Measurements from ENCODE around the gene SPTB. TPM values are rescaled to one million over a fixed set of nuclear protein-coding genes. Genes with fewer than 3 reads are reported as not detected.

The SPTB gene
- total RNA-seq, 2 experiments from 2014 or later, result 0.17 to 0.19 TPM

GRCh38 chr14:64746298-64747250 is 133.1 kb downstream of the SPTB start:
- CTCF ChIA-PET, result interaction anchor here (0.7 kb wide), 1 partner anchor 21 kb away, joined by 3 read pairs; no protein-coding TSS in a partner anchor

DNA sequence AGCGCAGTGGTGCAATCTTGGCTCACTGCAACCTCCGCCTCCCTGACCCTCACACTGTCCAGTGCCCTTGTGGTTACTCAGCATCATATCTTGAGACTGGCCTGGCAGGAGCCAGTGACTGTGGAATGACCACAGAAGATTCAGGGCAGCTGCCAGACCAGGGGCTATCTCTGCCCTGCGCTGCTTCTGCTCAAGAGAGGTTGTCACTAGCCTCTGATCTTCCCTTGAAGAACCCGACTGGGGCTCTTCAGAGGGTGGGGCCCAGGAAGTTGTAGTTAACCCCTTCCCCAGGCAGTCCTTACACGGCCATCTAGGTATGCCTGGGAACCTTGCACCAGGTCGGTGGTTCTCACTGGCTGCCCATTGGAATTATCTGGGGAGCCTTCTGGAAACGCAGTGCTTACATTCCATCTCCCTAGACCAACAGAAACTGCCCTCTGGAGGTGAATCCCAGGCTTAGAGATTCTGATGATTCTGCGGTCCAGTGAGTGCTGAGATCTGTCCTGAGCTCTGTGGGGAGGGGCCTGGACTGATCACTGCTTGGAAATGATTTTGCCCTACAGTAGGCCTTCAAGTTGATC is 134.1 kb downstream of the SPTB start:
- ChIA-PET POLR2A (no interaction called here), CTCF (no interaction called here)

More at GRCh38 chr14:64746298-64747250, 133.1 kb downstream of the SPTB start:
- POLR2A ChIA-PET, result no interaction called here

GRCh38 chr14:64743061-64743460 is 136.6 kb downstream of the SPTB start:
- POLR2A ChIA-PET, result no interaction called here
- CTCF ChIA-PET, result no interaction called here

DNA sequence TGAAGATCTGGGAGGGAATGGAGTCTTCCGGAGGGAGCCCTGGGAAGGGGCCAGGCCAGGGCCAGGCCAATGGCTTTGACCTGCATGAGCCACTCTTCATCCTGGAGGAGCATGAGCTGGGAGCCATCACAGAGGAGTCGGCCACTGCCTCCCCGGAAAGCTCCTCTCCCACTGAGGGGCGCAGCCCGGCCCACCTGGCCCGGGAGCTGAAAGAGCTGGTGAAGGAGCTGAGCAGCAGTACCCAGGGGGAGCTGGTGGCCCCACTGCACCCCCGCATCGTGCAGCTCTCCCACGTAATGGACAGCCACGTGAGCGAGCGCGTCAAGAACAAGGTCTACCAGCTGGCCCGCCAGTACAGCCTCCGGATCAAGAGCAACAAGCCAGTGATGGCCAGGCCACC is 137.7 kb downstream of the SPTB start:
- POLR2A ChIA-PET, result no interaction called here
- CTCF ChIA-PET, result interaction anchor here (1.2 kb wide), 1 partner anchor 23 kb away, joined by 5 read pairs; no protein-coding TSS in a partner anchor

GRCh38 chr14:64741200-64741599 is 138.5 kb downstream of the SPTB start:
- CTCF ChIA-PET, result no interaction called here
- POLR2A ChIA-PET, result no interaction called here

GRCh38 chr14:64738281-64738804 is 141.4 kb downstream of the SPTB start:
- ChIA-PET CTCF (no interaction called here), POLR2A (no interaction called here)

GRCh38 chr14:64737391-64738280 is 142.1 kb downstream of the SPTB start:
- ChIA-PET POLR2A (no interaction called here), CTCF (interaction anchor here (1.0 kb wide), 1 partner anchor 20 kb away, joined by 3 read pairs; no protein-coding TSS in a partner anchor)

DNA sequence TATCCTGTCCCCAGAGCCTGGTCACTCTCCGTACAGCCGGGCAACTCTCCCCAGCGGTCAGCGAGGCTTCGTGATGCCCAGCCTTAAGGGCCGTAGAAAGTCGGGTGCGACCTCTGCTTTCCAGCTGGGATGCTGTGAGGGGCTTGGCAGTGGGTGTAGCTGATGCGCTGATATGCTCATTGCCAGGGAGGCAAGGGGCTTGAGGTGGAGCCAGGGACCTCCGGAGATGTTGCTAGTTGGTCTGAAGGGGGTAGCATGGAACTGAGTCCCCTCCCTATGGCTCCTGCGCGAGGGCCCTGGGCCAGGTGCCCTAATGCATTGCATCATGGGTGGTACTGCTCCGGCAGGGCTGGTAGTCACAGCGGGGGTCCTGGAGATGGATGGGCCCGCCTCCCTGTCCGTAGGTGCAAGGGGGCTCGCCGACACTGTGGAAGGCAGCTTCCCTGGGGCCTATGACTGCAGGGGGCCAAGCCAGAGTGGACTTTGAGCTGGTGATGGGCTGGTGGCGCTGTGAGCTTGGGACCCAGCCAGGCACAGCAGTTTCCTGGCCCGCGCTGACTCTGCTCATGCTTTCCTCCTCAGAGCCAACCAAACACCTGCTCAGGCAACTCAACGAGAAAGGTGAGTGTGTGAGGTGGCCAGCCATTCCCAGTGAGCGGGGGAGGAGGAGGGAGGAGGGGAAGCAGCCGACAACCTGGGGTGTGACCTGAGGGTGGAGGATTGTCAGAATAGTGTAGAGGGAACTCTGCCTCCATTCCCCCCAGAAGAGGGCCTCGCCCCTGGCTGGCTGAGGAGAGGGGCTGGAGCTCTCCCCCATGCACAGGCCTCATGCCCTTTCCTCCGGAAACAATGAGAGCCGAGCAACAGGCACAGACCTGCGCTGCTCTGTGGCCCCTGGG is 143.2 kb downstream of the SPTB start:
- ChIA-PET CTCF (interaction anchor here (0.6 to 1.0 kb wide), 2 partner anchors 19 to 128 kb away, joined by 3 read pairs; no protein-coding TSS in a partner anchor), POLR2A (no interaction called here)

GRCh38 chr14:64734990-64735389 is 144.7 kb downstream of the SPTB start:
- POLR2A ChIA-PET, result no interaction called here
- CTCF ChIA-PET, result no interaction called here

- ChIA-PET CTCF (no interaction called here), POLR2A (no interaction called here)
These were observed 145.8 kb downstream of the SPTB start for GRCh38 chr14:64733899-64734298.

- ChIA-PET CTCF (no interaction called here), POLR2A (no interaction called here)
These were observed 146.4 kb downstream of the SPTB start for GRCh38 chr14:64733321-64733720.

DNA sequence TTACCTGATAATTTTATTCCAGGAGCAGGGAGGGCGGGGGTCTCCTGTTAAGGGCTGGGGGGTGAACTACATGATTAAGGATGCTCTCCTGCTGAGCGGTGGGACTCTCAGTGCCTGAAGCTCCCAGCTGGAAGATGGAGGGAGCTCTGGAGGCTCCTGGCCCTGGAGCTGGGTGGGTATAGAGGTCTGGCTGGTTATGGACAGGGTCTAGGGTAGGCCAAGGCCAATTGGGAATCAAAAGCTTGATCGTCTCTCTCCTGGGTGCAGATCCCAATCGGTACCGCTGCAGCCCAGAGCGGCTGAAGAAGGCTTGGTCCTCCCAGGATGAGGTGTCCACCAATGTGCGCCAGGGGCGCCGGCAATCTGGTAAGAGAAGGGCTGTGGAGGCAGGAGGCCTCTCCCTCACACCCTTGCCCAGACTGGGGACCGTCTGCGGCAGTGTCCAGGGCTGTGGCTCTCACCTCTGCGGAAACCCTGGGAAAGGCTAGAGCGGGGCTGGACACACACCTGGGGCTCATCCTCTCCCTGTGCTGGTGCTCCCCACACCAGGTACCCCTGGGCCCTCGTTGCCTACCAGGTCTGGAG is 147.1 kb downstream of the SPTB start:
- ChIA-PET POLR2A (no interaction called here), CTCF (no interaction called here)

DNA sequence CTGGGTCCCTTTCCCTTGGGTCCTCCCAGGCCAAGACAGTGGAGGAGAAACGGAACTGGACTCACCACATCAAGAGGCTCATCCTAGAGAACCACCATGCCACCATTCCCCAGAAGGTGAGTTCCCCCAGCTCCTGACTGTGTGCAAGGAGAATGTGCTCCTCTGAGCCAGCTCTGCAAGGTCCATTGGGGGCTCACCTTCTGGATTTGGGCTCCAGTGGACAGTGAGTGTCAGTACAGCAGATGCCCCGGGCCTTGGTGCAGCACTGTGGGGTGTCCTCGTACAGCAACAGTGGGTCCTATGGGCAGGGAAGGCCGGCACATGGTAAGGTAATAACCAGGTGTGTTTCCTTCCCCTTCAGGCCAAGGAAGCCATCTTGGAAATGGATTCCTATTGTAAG is 147.6 kb downstream of the SPTB start:
- ChIA-PET POLR2A (no interaction called here), CTCF (no interaction called here)

DNA sequence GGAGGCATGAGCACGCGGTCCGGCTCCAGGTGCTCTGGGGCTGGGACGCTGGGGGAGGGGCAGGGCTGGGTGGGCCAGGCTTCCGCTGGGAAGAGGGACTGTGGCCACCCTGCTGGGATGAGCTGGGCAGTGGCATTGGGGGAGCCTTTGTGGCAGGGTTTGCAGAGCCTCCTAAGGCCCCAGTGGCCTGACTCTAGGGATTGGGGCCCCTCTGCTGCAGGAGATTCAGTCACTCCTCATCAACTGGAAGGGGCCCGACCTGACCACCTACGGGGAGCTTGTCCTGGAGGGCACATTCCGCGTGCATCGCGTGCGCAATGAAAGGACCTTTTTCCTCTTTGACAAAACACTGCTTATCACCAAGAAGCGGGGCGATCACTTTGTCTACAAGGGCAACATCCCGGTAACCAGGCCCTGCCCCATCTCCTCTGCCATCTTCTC is 148.5 kb downstream of the SPTB start:
- CTCF ChIA-PET, result no interaction called here
- POLR2A ChIA-PET, result no interaction called here

DNA sequence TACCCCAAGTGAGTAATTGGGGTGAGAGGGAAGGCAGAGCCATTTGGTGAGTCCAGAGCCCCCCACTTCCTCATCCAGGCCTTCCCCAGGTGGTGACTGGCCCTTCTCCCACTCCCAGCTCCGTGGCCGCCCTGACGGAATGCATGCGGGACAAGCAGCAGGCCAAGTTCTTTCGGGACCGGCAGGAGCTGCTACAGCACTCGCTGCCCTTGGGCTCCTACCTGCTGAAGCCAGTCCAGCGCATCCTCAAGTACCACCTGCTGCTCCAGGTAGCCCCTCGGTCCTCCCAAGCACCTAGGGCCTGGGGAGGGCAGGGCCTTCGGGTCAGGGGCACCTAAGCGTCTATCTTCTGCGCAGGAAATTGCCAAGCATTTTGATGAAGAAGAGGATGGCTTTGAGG is 149.0 kb downstream of the SPTB start:
- CTCF ChIA-PET, result no interaction called here
- POLR2A ChIA-PET, result no interaction called here

- POLR2A ChIA-PET, result no interaction called here
- CTCF ChIA-PET, result no interaction called here
These were observed 149.7 kb downstream of the SPTB start for GRCh38 chr14:64730061-64730440.

- POLR2A ChIA-PET, result no interaction called here
- CTCF ChIA-PET, result no interaction called here
These were observed 150.2 kb downstream of the SPTB start for GRCh38 chr14:64729386-64730060.

- POLR2A ChIA-PET, result no interaction called here
- CTCF ChIA-PET, result no interaction called here
These were observed 150.9 kb downstream of the SPTB start for GRCh38 chr14:64728856-64729255.

All from activated CD8-positive, alpha-beta memory T cell treated with anti-CD3 and anti-CD28 coated beads for 36 hours (primary cell).